Measurements from ENCODE around the gene KIFAP3. TPM values are rescaled to one million over a fixed set of nuclear protein-coding genes. Genes with fewer than 3 reads are reported as not detected.

KIFAP3 gene
- total RNA-seq, 2 experiments from 2014 or later = 10.5 to 12.5 TPM

GRCh38 chr1:169941982-169942830, 132.3 kb downstream of the KIFAP3 start:
- Histone ChIP-seq H4K20me1 (ENCODE audit: insufficient read depth, low read length) (no peaks in the 10 kb centered on the region), H3K4me2 (ENCODE audit: low read length) (no peak overlapping the region), H3K9me3 (ENCODE audit: low read length) (no peaks in the 10 kb centered on the region), H3K27ac (ENCODE audit: low read depth, low read length, poor library complexity, severe bottlenecking) (no peak overlapping the region), H3K4me1 (ENCODE audit: insufficient read depth, low read length, poor library complexity, severe bottlenecking) (no peaks in the 10 kb centered on the region), H3K4me3 (ENCODE audit: low read depth, low read length, poor library complexity, severe bottlenecking) (no peak overlapping the region), H3K79me2 (ENCODE audit: insufficient read depth, low read depth, low read length) (no peaks in the 10 kb centered on the region), H2AFZ (ENCODE audit: low read length) (no peak overlapping the region), H3K36me3 (ENCODE audit: insufficient read depth, low read length) (no peaks in the 10 kb centered on the region), H3K9me2 (ENCODE audit: insufficient read depth, low read length) (no peaks in the 10 kb centered on the region)
- POLR2A ChIA-PET = no interaction called here
- TF ChIP-seq, protein P1, sequence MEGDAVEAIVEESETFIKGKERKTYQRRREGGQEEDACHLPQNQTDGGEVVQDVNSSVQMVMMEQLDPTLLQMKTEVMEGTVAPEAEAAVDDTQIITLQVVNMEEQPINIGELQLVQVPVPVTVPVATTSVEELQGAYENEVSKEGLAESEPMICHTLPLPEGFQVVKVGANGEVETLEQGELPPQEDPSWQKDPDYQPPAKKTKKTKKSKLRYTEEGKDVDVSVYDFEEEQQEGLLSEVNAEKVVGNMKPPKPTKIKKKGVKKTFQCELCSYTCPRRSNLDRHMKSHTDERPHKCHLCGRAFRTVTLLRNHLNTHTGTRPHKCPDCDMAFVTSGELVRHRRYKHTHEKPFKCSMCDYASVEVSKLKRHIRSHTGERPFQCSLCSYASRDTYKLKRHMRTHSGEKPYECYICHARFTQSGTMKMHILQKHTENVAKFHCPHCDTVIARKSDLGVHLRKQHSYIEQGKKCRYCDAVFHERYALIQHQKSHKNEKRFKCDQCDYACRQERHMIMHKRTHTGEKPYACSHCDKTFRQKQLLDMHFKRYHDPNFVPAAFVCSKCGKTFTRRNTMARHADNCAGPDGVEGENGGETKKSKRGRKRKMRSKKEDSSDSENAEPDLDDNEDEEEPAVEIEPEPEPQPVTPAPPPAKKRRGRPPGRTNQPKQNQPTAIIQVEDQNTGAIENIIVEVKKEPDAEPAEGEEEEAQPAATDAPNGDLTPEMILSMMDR (conservative IDR thresholded peaks at IDR 0.05; ENCODE audit: low read length) = no peak
- no peak for TF ChIP-seq EZH2phosphoT487 (IDR thresholded peaks at IDR 0.05; ENCODE audit: borderline replicate concordance, low read depth, low read length)
- CTCF ChIA-PET (ENCODE audit: unreplicated experiment) = no interaction called here
- DNase-seq (ENCODE audit: low spot score) = no peak
- intact Hi-C loops (cut with micrococcal nuclease; ENCODE audit: unreplicated experiment) = no loop called here
- no TSS peak for BruUV-seq (replicated peaks)

GRCh38 chr1:169933984-169934725, 140.3 kb downstream of the KIFAP3 start:
- H2AFZ ChIP-seq (ENCODE audit: low read length) = no peak overlapping the region
- no peaks in the 10 kb centered on the region for H3K79me2 ChIP-seq (ENCODE audit: insufficient read depth, low read depth, low read length)
- DNase-seq (ENCODE audit: low spot score) = no peak
- H3K4me2 ChIP-seq (ENCODE audit: low read length) = no peak overlapping the region
- H4K20me1 ChIP-seq (ENCODE audit: insufficient read depth, low read length) = no peaks in the 10 kb centered on the region
- CTCF ChIA-PET (ENCODE audit: unreplicated experiment) = no interaction called here
- no peak overlapping the region for H3K4me3 ChIP-seq (ENCODE audit: low read depth, low read length, poor library complexity, severe bottlenecking)
- POLR2A ChIA-PET = interaction anchor here (0.9 to 1.5 kb wide), 2 partner anchors 15 to 30 kb away, joined by 3 to 4 read pairs; no protein-coding TSS in a partner anchor
- H3K4me1 ChIP-seq (ENCODE audit: insufficient read depth, low read length, poor library complexity, severe bottlenecking) = no peaks in the 10 kb centered on the region
- no peak overlapping the region for H3K27ac ChIP-seq (ENCODE audit: low read depth, low read length, poor library complexity, severe bottlenecking)
- H3K9me3 ChIP-seq (ENCODE audit: low read length) = no peaks in the 10 kb centered on the region
- TF ChIP-seq, protein P1 (conservative IDR thresholded peaks at IDR 0.05; ENCODE audit: low read length) = no peak
- no peak for TF ChIP-seq EZH2phosphoT487 (IDR thresholded peaks at IDR 0.05; ENCODE audit: borderline replicate concordance, low read depth, low read length)
- no TSS peak for BruUV-seq (replicated peaks)
- H3K36me3 ChIP-seq (ENCODE audit: insufficient read depth, low read length) = no peaks in the 10 kb centered on the region
- no peaks in the 10 kb centered on the region for H3K9me2 ChIP-seq (ENCODE audit: insufficient read depth, low read length)
- intact Hi-C loops (cut with micrococcal nuclease; ENCODE audit: unreplicated experiment) = no loop called here

All from OCI-LY7 (cell line).